IMR-90 (cell line): ENCODE data around the gene HOXA7. TPM values are rescaled to one million over a fixed set of nuclear protein-coding genes. Genes with fewer than 3 reads are reported as not detected.

Experiments used
- ATAC-seq: fragments of 200-7000 bp; cut with Tn5 transposase; 2 replicates; pipeline ENCODE4 v1.9.1; 2020; ENCODE audit warnings: low read depth, mild to moderate bottlenecking, moderate library complexity
- BruUV-seq: library from RNA; stranded (reverse); fragments of 400-500 nt; replicated peaks from 2 replicates; lab custom pipeline; 2021; lab: Mats Ljungman, UMichigan
- CTCF ChIA-PET: fragments of 300-600 bp; formaldehyde crosslinking; extraction: SDS; loops from one replicate; lab custom pipeline; 2021; ENCODE audit warnings: antibody characterized with exemption; lab: Yijun Ruan, JAX
- POLR2A ChIA-PET: fragments of 300-600 bp; sonication (Branson Sonifier 250); formaldehyde crosslinking; loops from one replicate; lab custom pipeline; 2022; ENCODE audit warnings: antibody characterized with exemption; ENCODE audit not compliant: unreplicated experiment; lab: Charles Lee
- DNase-seq: peaks from one replicate; pipeline ENCODE4 v3.0.0; 2013
- H2AFZ ChIP-seq: replicated peaks from 2 replicates; pipeline ENCODE3; 2013; ENCODE audit warnings: low read length, mild to moderate bottlenecking; ENCODE audit not compliant: poor library complexity
- H2AK5ac ChIP-seq: 2 replicates; pipeline ENCODE4 v1.6.1; 2013; ENCODE audit warnings: low read depth, low read length, inconsistent platforms
- H2AK9ac ChIP-seq: replicated peaks from 2 replicates; pipeline ENCODE3; 2013; ENCODE audit warnings: mild to moderate bottlenecking, low read depth, low read length, moderate library complexity; ENCODE audit not compliant: poor library complexity
- H2BK120ac ChIP-seq: 2 replicates; pipeline ENCODE4 v1.6.1; 2013; ENCODE audit warnings: low read depth, low read length, inconsistent platforms
- H2BK15ac ChIP-seq: 3 replicates; pipeline ENCODE4 v1.6.1; 2013; ENCODE audit warnings: low read depth, low read length, inconsistent platforms
- H2BK20ac ChIP-seq: 2 replicates; pipeline ENCODE4 v1.6.1; 2013; ENCODE audit warnings: low read depth, mild to moderate bottlenecking, inconsistent platforms, low read length, moderate library complexity
- H2BK5ac ChIP-seq: 2 replicates; pipeline ENCODE4 v1.6.1; 2013; ENCODE audit warnings: mild to moderate bottlenecking, low read depth, low read length, inconsistent platforms; ENCODE audit not compliant: poor library complexity, severe bottlenecking
- H3K14ac ChIP-seq: replicated peaks from 2 replicates; pipeline ENCODE4 v1.6.1; 2013; ENCODE audit warnings: low read depth, low read length, inconsistent platforms
- H3K18ac ChIP-seq: 2 replicates; pipeline ENCODE4 v1.6.1; 2013; ENCODE audit warnings: low read depth, low read length, control low read depth
- H3K23ac ChIP-seq: 2 replicates; pipeline ENCODE4 v1.6.1; 2013; ENCODE audit warnings: low read depth, low read length, inconsistent platforms
- H3K27ac ChIP-seq: 2 replicates; pipeline ENCODE4 v1.5.1; 2013; ENCODE audit warnings: mild to moderate bottlenecking, control low read depth, low read length; ENCODE audit not compliant: insufficient read depth
- H3K27me3 ChIP-seq: 2 replicates; pipeline ENCODE4 v1.6.1; 2013; ENCODE audit warnings: low read length; ENCODE audit not compliant: control insufficient read depth, insufficient read depth
- H3K36me3 ChIP-seq: 2 replicates; pipeline ENCODE4 v1.6.1; 2013; ENCODE audit warnings: low read length, mixed read lengths; ENCODE audit not compliant: control insufficient read depth, insufficient read depth
- H3K4ac ChIP-seq: 2 replicates; pipeline ENCODE4 v1.6.1; 2013; ENCODE audit warnings: low read depth, low read length, inconsistent platforms
- H3K4me1 ChIP-seq: 2 replicates; pipeline ENCODE4 v1.6.1; 2013; ENCODE audit warnings: low read length, mixed read lengths; ENCODE audit not compliant: control insufficient read depth, insufficient read depth
- H3K4me2 ChIP-seq: 2 replicates; pipeline ENCODE4 v1.6.1; 2013; ENCODE audit warnings: low read depth, mild to moderate bottlenecking, control low read depth, low read length, moderate library complexity
- H3K4me3 ChIP-seq: 2 replicates; pipeline ENCODE4 v1.5.1; 2013; ENCODE audit warnings: low read depth, mild to moderate bottlenecking, control low read depth, low read length, moderate library complexity; ENCODE audit not compliant: insufficient read depth
- H3K56ac ChIP-seq: 2 replicates; pipeline ENCODE4 v1.6.1; 2013; ENCODE audit warnings: low read length, inconsistent platforms; ENCODE audit not compliant: insufficient read depth; ENCODE audit errors: extremely low read depth
- H3K79me1 ChIP-seq, 2 experiments: 2 replicates each; pipeline ENCODE4 v1.6.1; 2013; ENCODE audit warnings: low read length in 2 of 2, inconsistent platforms in 1 of 2, low read depth in 1 of 2
- H3K9ac ChIP-seq: 2 replicates; pipeline ENCODE4 v1.6.1; 2013; ENCODE audit warnings: low read depth, low read length, control low read depth
- H3K9me1 ChIP-seq: 2 replicates; pipeline ENCODE4 v1.6.1; 2013; ENCODE audit warnings: low read length, inconsistent platforms; ENCODE audit not compliant: insufficient read depth
- H3K9me3 ChIP-seq: 2 replicates; pipeline ENCODE4 v1.6.1; 2013; ENCODE audit warnings: low read length; ENCODE audit not compliant: control insufficient read depth, insufficient read depth
- H4K20me1 ChIP-seq: 2 replicates; pipeline ENCODE4 v1.6.1; 2013; ENCODE audit warnings: low read length, inconsistent platforms; ENCODE audit not compliant: insufficient read depth
- H4K5ac ChIP-seq: 2 replicates; pipeline ENCODE4 v1.6.1; 2013; ENCODE audit warnings: mild to moderate bottlenecking, low read depth, low read length, control low read depth
- H4K8ac ChIP-seq, 2 experiments: 2 replicates each; pipeline ENCODE4 v1.6.1; 2013; ENCODE audit warnings: low read depth in 2 of 2, low read length in 2 of 2, control low read depth in 1 of 2, inconsistent platforms in 1 of 2
- H4K91ac ChIP-seq: 2 replicates; pipeline ENCODE4 v1.6.1; 2013; ENCODE audit warnings: low read depth, low read length, inconsistent platforms; ENCODE audit not compliant: insufficient read depth
- BHLHE40 ChIP-seq: fragments of 150-350 bp; IDR thresholded peaks from 2 replicates; pipeline ENCODE4 v1.6.1; 2016; ENCODE audit warnings: mild to moderate bottlenecking, low read depth, low read length
- FOS ChIP-seq: fragments of 150-350 bp; IDR thresholded peaks from 2 replicates; pipeline ENCODE4 v1.6.1; 2016; ENCODE audit warnings: low read depth, low read length
- NFE2L2 ChIP-seq: fragments of 150-350 bp; IDR thresholded peaks from 2 replicates; pipeline ENCODE4 v1.6.1; 2016; ENCODE audit warnings: low read depth, mild to moderate bottlenecking, low read length
- POLR2A ChIP-seq: IDR thresholded peaks from 2 replicates; pipeline ENCODE4 v1.6.1; 2012; ENCODE audit warnings: mild to moderate bottlenecking, low read depth, low read length
- RAD21 ChIP-seq: IDR thresholded peaks from 2 replicates; pipeline ENCODE4 v1.6.1; 2012; ENCODE audit warnings: low read length, improper control_type of control experiment
- SMC3 ChIP-seq: fragments of 150-350 bp; IDR thresholded peaks from 2 replicates; pipeline ENCODE4 v1.6.1; 2016; ENCODE audit warnings: low read depth, mild to moderate bottlenecking, antibody characterized with exemption, low read length, moderate library complexity
- WGBS, 2 experiments: methylation state at CpG; one replicate each; pipeline versions ENCODE4 v1.1.5 to v1.1.7; 2013; ENCODE audit warnings: missing lambda C conversion rate in 2 of 2; ENCODE audit not compliant: insufficient read length in 1 of 2; ENCODE audit errors: extremely low coverage in 2 of 2; 5-methylcytosine and 5-hydroxymethylcytosine counted together
- dilution Hi-C: fragments of 300-500 bp; cut with HindIII; formaldehyde crosslinking; loops from one replicate; pipeline ENCODE4 v1.14.3; 2018; ENCODE audit warnings: low sequenced_read_pairs; ENCODE audit not compliant: unreplicated experiment
- in situ Hi-C: fragments of 300-500 bp; cut with MboI; formaldehyde crosslinking; loops from 3 replicates; pipeline ENCODE4 v1.14.3; 2019; ENCODE audit warnings: low sequenced_read_pairs, inconsistent platforms, mixed read lengths
- intact Hi-C: fragments of 100-400 bp; cut with micrococcal nuclease; formaldehyde crosslinking; loops from 2 replicates; pipeline ENCODE4 v1.10.0; 2022
- polyA plus RNA-seq, 3 experiments: library from polyadenylated mRNA; depleted of rRNA; stranded (reverse); fragments of >200 nt; gene quantifications; 2 replicates each; pipeline ENCODE4 v1.2.3, GENCODE V29; 2012; ENCODE audit warnings: low replicate concordance in 1 of 3
- total RNA-seq: library from RNA; depleted of rRNA; stranded (reverse); fragments of >200 nt; gene quantifications from 2 replicates; pipeline ENCODE4 v1.2.3, GENCODE V29; 2012

Gene HOXA7
- total and polyA plus RNA-seq, 2 of the 4 experiments (the other 2 are of a cell fraction), result 0.18 to 1.7 TPM

DNA sequence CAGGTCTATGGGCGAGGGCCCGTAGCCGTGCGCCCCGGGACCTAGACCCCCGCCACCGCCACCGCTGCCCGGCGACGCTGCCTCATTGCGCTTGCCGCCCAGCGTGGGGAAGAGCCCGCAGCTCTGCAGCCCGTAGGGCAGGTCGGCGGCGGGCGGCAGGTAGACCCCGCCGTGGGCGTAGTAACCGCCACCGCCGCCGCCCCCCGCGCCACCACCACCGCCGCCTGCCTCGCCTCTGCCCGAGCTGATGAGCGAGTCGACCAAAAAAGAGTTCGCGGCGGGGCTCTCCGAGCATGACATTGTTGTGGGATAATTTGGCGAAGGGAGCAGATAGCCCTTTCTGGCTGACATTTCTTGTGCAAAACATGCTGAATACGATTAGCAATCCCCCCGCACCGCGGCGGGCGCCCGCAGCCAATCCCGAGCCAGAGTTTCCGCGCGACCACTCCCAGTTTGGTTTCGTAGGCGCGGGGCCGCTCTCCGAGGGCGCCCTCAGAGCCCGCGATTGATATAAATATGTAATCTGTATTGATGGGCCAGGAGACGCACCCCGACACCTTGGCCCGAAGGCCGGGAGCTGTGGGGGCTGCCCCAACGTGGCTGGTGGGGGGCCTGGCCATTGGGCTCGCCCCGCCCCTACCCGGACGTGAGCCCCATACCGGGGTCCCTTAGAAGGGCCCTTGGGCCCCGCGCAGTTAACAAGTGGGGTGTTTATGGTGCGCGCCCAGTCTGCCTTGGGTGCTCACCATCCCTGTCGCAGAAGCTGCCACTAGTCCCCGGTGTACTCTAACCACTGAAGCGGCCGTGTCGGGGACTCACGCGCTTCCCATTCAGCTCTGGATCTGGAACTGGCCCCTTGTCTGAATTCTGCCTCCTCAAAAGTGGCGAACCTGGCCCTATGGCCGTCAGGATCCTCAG, 17.7 kb upstream of the HOXA7 start, which contains the start of gene HOXA10:
Gene HOXA10, minus strand, starts transcription at position 365 of the 918 bp plus-strand sequence. Its CDS starts 14 bp downstream, at position 351.
- BruUV-seq, result no TSS peak
- peaks cover 19% of the 10 kb centered on the region; the same call in 1 of the 2 replicates for H4K20me1 ChIP-seq
- ATAC-seq (no peak), DNase-seq (no peak)
- no peak within 1 kb of the TSS for H3K18ac ChIP-seq
- no peak within 1 kb of the TSS for H3K56ac ChIP-seq
- no peak within 1 kb of the TSS for H2BK20ac ChIP-seq
- no peak within 1 kb of the TSS for H3K4ac ChIP-seq
- TF ChIP-seq FOS, result no peak
- TF ChIP-seq BHLHE40, result no peak
- TF ChIP-seq POLR2A, result no peak
- no peak for TF ChIP-seq SMC3
- TF ChIP-seq NFE2L2, result no peak
- TF ChIP-seq RAD21, result no peak
- ChIA-PET POLR2A (interaction anchor here (0.5 kb wide), 1 partner anchor 1820 kb away, joined by 3 read pairs; no protein-coding TSS in a partner anchor), CTCF (no interaction called here)
- H2AFZ ChIP-seq, result peak within 1 kb of the TSS; percentile 54
- H3K4me2 ChIP-seq, result peak within 1 kb of the TSS; percentile 46
- no peak within 1 kb of the TSS for H4K8ac ChIP-seq
- H3K27me3 ChIP-seq, result peaks cover 88% of the 10 kb centered on the region
- no peak within 1 kb of the TSS for H4K5ac ChIP-seq
- intact Hi-C loops (no loop called here), dilution Hi-C loops (no loop called here), in situ Hi-C loops (no loop called here)
- no peaks in the 10 kb centered on the region for H3K9me1 ChIP-seq
- H3K4me3 ChIP-seq, result peak within 1 kb of the TSS; percentile 38
- H3K14ac ChIP-seq, result no peak within 1 kb of the TSS
- H2AK9ac ChIP-seq, result no peak within 1 kb of the TSS
- no peaks in the 10 kb centered on the region for H3K36me3 ChIP-seq
- no peak within 1 kb of the TSS for H2AK5ac ChIP-seq
- H2BK5ac ChIP-seq, result no peak within 1 kb of the TSS
- H3K9me3 ChIP-seq, result peaks cover 7% of the 10 kb centered on the region; the same call in 1 of the 2 replicates
- 4% methylated on average over 19 of the region's 82 CpGs; no CpG with 5 or more reads in 1 of the 2 experiments for WGBS, 2 experiments
- no peak within 1 kb of the TSS for H4K91ac ChIP-seq
- H3K9ac ChIP-seq, result no peak within 1 kb of the TSS
- H2BK15ac ChIP-seq, result no peak within 1 kb of the TSS
- no peak within 1 kb of the TSS; the same call in 1 of the 2 replicates for H3K23ac ChIP-seq
- no peak within 1 kb of the TSS for H2BK120ac ChIP-seq
- no peaks in the 10 kb centered on the region for H3K79me1 ChIP-seq
- H3K4me1 ChIP-seq, result no peaks in the 10 kb centered on the region
- no peak within 1 kb of the TSS for H3K27ac ChIP-seq
